H9 (cell line): ENCODE data around the gene RCC1. TPM values are rescaled to one million over a fixed set of nuclear protein-coding genes. Genes with fewer than 3 reads are reported as not detected.

Experiments used
- DNase-seq: peaks from one replicate; pipeline ENCODE4 v3.0.0-alpha.2; 2017
- H2AFZ ChIP-seq: one replicate; pipeline ENCODE4 v1.6.1; 2013; ENCODE audit warnings: mild to moderate bottlenecking, low read length, control low read depth, moderate library complexity
- H2AK5ac ChIP-seq: 2 replicates; pipeline ENCODE4 v1.6.1; 2013; ENCODE audit warnings: low read length, control low read depth, mixed read lengths; ENCODE audit not compliant: insufficient read length
- H2BK120ac ChIP-seq: one replicate; pipeline ENCODE4 v1.6.1; 2013; ENCODE audit warnings: low read depth, mild to moderate bottlenecking, low read length, control low read depth, inconsistent platforms; ENCODE audit not compliant: poor library complexity, severe bottlenecking
- H2BK12ac ChIP-seq: 2 replicates; pipeline ENCODE4 v1.6.1; 2013; ENCODE audit warnings: low read length, control low read depth, mixed read lengths, low read depth; ENCODE audit not compliant: insufficient read length
- H2BK15ac ChIP-seq: 2 replicates; pipeline ENCODE4 v1.6.1; 2013; ENCODE audit warnings: low read depth, low read length, control low read depth
- H2BK20ac ChIP-seq: one replicate; pipeline ENCODE4 v1.6.1; 2013; ENCODE audit warnings: low read depth, mild to moderate bottlenecking, low read length, control low read depth, inconsistent platforms; ENCODE audit not compliant: poor library complexity, severe bottlenecking
- H2BK5ac ChIP-seq: 2 replicates; pipeline ENCODE4 v1.6.1; 2013; ENCODE audit warnings: low read length, control low read depth, mixed read lengths; ENCODE audit not compliant: insufficient read length
- H3K14ac ChIP-seq: 2 replicates; pipeline ENCODE4 v1.6.1; 2013; ENCODE audit warnings: low read length, control low read depth; ENCODE audit not compliant: insufficient read depth
- H3K18ac ChIP-seq: 2 replicates; pipeline ENCODE4 v1.6.1; 2013; ENCODE audit warnings: low read depth, mild to moderate bottlenecking, mixed read lengths, low read length, control low read depth; ENCODE audit not compliant: insufficient read length
- H3K23ac ChIP-seq: 2 replicates; pipeline ENCODE4 v1.6.1; 2013; ENCODE audit warnings: low read length, control low read depth, mixed read lengths, low read depth; ENCODE audit not compliant: insufficient read length
- H3K23me2 ChIP-seq: 2 replicates; pipeline ENCODE4 v1.6.1; 2013; ENCODE audit warnings: low read depth, mild to moderate bottlenecking, mixed read lengths, low read length, control low read depth; ENCODE audit not compliant: insufficient read length, poor library complexity, severe bottlenecking
- H3K27ac ChIP-seq: 2 replicates; pipeline ENCODE4 v1.5.1; 2013; ENCODE audit warnings: low read length, control low read depth, mixed read lengths, low read depth; ENCODE audit not compliant: insufficient read length
- H3K27me3 ChIP-seq: 2 replicates; pipeline ENCODE4 v1.6.1; 2013; ENCODE audit warnings: low read length, control low read depth, inconsistent platforms; ENCODE audit not compliant: insufficient read depth
- H3K4ac ChIP-seq: 2 replicates; pipeline ENCODE4 v1.6.1; 2013; ENCODE audit warnings: low read depth, mild to moderate bottlenecking, control low read depth, inconsistent platforms, low read length, moderate library complexity
- H3K4me1 ChIP-seq: 2 replicates; pipeline ENCODE4 v1.6.1; 2013; ENCODE audit warnings: low read length, control low read depth, inconsistent platforms; ENCODE audit not compliant: insufficient read depth
- H3K4me2 ChIP-seq: 2 replicates; pipeline ENCODE4 v1.6.1; 2013; ENCODE audit warnings: low read length, control low read depth, mixed read lengths; ENCODE audit not compliant: insufficient read length, insufficient read depth
- H3K56ac ChIP-seq: 2 replicates; pipeline ENCODE4 v1.6.1; 2013; ENCODE audit warnings: low read depth, mild to moderate bottlenecking, mixed read lengths, low read length, control low read depth; ENCODE audit not compliant: insufficient read length
- H3K79me1 ChIP-seq: 2 replicates; pipeline ENCODE4 v1.6.1; 2013; ENCODE audit warnings: low read depth, mild to moderate bottlenecking, moderate library complexity, low read length, control low read depth, inconsistent platforms; ENCODE audit not compliant: insufficient read depth, poor library complexity, severe bottlenecking
- H3K79me2 ChIP-seq: 2 replicates; pipeline ENCODE4 v1.6.1; 2013; ENCODE audit warnings: low read length, control low read depth, inconsistent platforms; ENCODE audit not compliant: insufficient read depth
- H3K9ac ChIP-seq: 2 replicates; pipeline ENCODE4 v1.6.1; 2013; ENCODE audit warnings: low read length, control low read depth, mixed read lengths; ENCODE audit not compliant: insufficient read length; ENCODE audit errors: extremely low read depth
- H3K9me3 ChIP-seq: one replicate; pipeline ENCODE4 v1.6.1; 2013; ENCODE audit warnings: low read depth, low read length, inconsistent platforms; ENCODE audit not compliant: control insufficient read depth
- H3T11ph ChIP-seq: one replicate; pipeline ENCODE4 v1.6.1; 2013; ENCODE audit warnings: mild to moderate bottlenecking, low read length, control low read depth, inconsistent platforms
- H4K20me1 ChIP-seq: one replicate; pipeline ENCODE4 v1.6.1; 2013; ENCODE audit not compliant: control insufficient read depth, insufficient read length, insufficient read depth
- H4K5ac ChIP-seq: 2 replicates; pipeline ENCODE4 v1.6.1; 2013; ENCODE audit warnings: low read depth, mild to moderate bottlenecking, mixed read lengths, low read length, control low read depth; ENCODE audit not compliant: insufficient read length
- H4K8ac ChIP-seq: replicated peaks from 2 replicates; pipeline ENCODE4 v1.6.1; 2013; ENCODE audit warnings: low read length, control low read depth, mixed read lengths, low read depth; ENCODE audit not compliant: insufficient read length
- H4K91ac ChIP-seq: 2 replicates; pipeline ENCODE4 v1.6.1; 2013; ENCODE audit warnings: low read depth, mild to moderate bottlenecking, moderate library complexity, mixed read lengths, low read length, control low read depth; ENCODE audit not compliant: insufficient read length
- H3K27ac Mint-ChIP-seq, 3 experiments: 2 replicates in 2 of 3; 3 replicates in 1 of 3; pipeline ENCODE4 v1.8.0; 2020 to 2021; ENCODE audit warnings: mixed read lengths in 3 of 3, mild to moderate bottlenecking in 1 of 3, moderate library complexity in 1 of 3
- H3K27me3 Mint-ChIP-seq: 2 replicates; pipeline ENCODE4 v1.8.0; 2021; ENCODE audit warnings: low read depth, mild to moderate bottlenecking, moderate library complexity, mixed read lengths
- H3K36me3 Mint-ChIP-seq, 3 experiments: 2 replicates in 2 of 3; 3 replicates in 1 of 3; pipeline ENCODE4 v1.8.0; 2020 to 2021; ENCODE audit warnings: low read depth in 3 of 3, mixed read lengths in 3 of 3; ENCODE audit not compliant: insufficient read depth in 1 of 3
- H3K4me1 Mint-ChIP-seq, 2 experiments: 2 replicates each; pipeline ENCODE4 v1.8.0; 2020; ENCODE audit warnings: mixed read lengths in 2 of 2
- H3K4me3 Mint-ChIP-seq, 2 experiments: 2 replicates in 1 of 2; 3 replicates in 1 of 2; pipeline ENCODE4 v1.8.0; 2020 to 2021; ENCODE audit warnings: mild to moderate bottlenecking in 2 of 2, mixed read lengths in 2 of 2, moderate library complexity in 1 of 2
- H3K9me3 Mint-ChIP-seq, 2 experiments: 2 replicates in 1 of 2; 3 replicates in 1 of 2; pipeline ENCODE4 v1.8.0; 2020; ENCODE audit warnings: mild to moderate bottlenecking in 2 of 2, mixed read lengths in 2 of 2, moderate library complexity in 1 of 2
- WGBS: extraction: QIAGEN DNeasy Blood & Tissue Kit; methylation state at CpG from one replicate; pipeline ENCODE4 v1.1.7; 2013; ENCODE audit warnings: missing lambda C conversion rate, low lambda C conversion rate, mixed read lengths; ENCODE audit not compliant: insufficient read length; ENCODE audit errors: extremely low coverage; 5-methylcytosine and 5-hydroxymethylcytosine counted together
- total RNA-seq: library from RNA; stranded (reverse); gene quantifications from 2 replicates; pipeline ENCODE4 v1.2.1, GENCODE V29; 2021
- TF ChIP-seq, protein P1 (sequence below): fragments of 200-600 bp; sonication (generic); conservative IDR thresholded peaks from 3 replicates; pipeline ENCODE4 v1.8.0; 2021; ENCODE audit warnings: antibody characterized with exemption, mild to moderate bottlenecking

RCC1 gene
- total RNA-seq, 1 experiment from 2014 or later: 93.6 TPM

GRCh38 chr1:28499553-28499952 lies 6.3 kb upstream of the RCC1 start:
- H4K5ac ChIP-seq: no peak overlapping the region
- H2BK12ac ChIP-seq: no peak overlapping the region
- no peak overlapping the region for H2BK15ac ChIP-seq
- Mint-ChIP-seq H3K36me3 (peaks cover 12 to 32% (median 24%) of the 10 kb centered on the region in 3 experiments; a peak in 6 of 7 replicates), H3K9me3 (no peaks in the 10 kb centered on the region), H3K4me3 (no peak overlapping the region), H3K27ac (peak overlapping the region in 1 of 3 experiments; percentile 53; a peak in 1 of 7 replicates), H3K27me3 (no peaks in the 10 kb centered on the region; the same call in 1 of the 2 replicates), H3K4me1 (no peaks in the 10 kb centered on the region)
- H3K9me3 ChIP-seq: no peaks in the 10 kb centered on the region
- no peak for DNase-seq
- H4K20me1 ChIP-seq: no peaks in the 10 kb centered on the region
- no peaks in the 10 kb centered on the region for H3K27me3 ChIP-seq
- no peaks in the 10 kb centered on the region for H3K79me1 ChIP-seq
- H3K9ac ChIP-seq: no peak overlapping the region
- no CpG with 5 or more reads among the region's 4 CpGs for WGBS
- 0 out of 2 replicates have a peak, but pooled peaks cover 2% of the 10 kb centered on the region for H3K79me2 ChIP-seq
- H2AFZ ChIP-seq: no peak overlapping the region
- no peak overlapping the region for H3K27ac ChIP-seq
- no peak overlapping the region for H3K18ac ChIP-seq
- TF ChIP-seq, protein P1, sequence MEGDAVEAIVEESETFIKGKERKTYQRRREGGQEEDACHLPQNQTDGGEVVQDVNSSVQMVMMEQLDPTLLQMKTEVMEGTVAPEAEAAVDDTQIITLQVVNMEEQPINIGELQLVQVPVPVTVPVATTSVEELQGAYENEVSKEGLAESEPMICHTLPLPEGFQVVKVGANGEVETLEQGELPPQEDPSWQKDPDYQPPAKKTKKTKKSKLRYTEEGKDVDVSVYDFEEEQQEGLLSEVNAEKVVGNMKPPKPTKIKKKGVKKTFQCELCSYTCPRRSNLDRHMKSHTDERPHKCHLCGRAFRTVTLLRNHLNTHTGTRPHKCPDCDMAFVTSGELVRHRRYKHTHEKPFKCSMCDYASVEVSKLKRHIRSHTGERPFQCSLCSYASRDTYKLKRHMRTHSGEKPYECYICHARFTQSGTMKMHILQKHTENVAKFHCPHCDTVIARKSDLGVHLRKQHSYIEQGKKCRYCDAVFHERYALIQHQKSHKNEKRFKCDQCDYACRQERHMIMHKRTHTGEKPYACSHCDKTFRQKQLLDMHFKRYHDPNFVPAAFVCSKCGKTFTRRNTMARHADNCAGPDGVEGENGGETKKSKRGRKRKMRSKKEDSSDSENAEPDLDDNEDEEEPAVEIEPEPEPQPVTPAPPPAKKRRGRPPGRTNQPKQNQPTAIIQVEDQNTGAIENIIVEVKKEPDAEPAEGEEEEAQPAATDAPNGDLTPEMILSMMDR: no peak
- no peak overlapping the region for H4K8ac ChIP-seq
- no peak overlapping the region for H3K4me2 ChIP-seq
- no peak overlapping the region for H3T11ph ChIP-seq
- no peak overlapping the region for H4K91ac ChIP-seq
- H3K14ac ChIP-seq: no peak overlapping the region
- no peaks in the 10 kb centered on the region for H3K23me2 ChIP-seq
- no peaks in the 10 kb centered on the region for H3K4me1 ChIP-seq
- H2BK5ac ChIP-seq: no peak overlapping the region
- H3K56ac ChIP-seq: no peak overlapping the region
- no peak overlapping the region for H2AK5ac ChIP-seq
- no peak overlapping the region for H3K23ac ChIP-seq
- no peak overlapping the region for H3K4ac ChIP-seq
- no peak overlapping the region for H2BK120ac ChIP-seq
- H2BK20ac ChIP-seq: no peak overlapping the region
